IMR-90 (cell line): ENCODE data around the gene OR3A1. TPM values are rescaled to one million over a fixed set of nuclear protein-coding genes. Genes with fewer than 3 reads are reported as not detected.
"Not testable (repeated sequence)": the region's sequence is repeated elsewhere in the genome, so short reads cannot be mapped to it uniquely, and the experiment has no call there.

Source experiments
- ATAC-seq: fragments of 200-7000 bp; cut with Tn5 transposase; 2 replicates; pipeline ENCODE4 v1.9.1; 2020; ENCODE audit warnings: low read depth, mild to moderate bottlenecking, moderate library complexity
- BruUV-seq: library from RNA; stranded (reverse); fragments of 400-500 nt; replicated peaks from 2 replicates; lab custom pipeline; 2021; lab: Mats Ljungman, UMichigan
- CTCF ChIA-PET: fragments of 300-600 bp; formaldehyde crosslinking; extraction: SDS; loops from one replicate; lab custom pipeline; 2021; ENCODE audit warnings: antibody characterized with exemption; lab: Yijun Ruan, JAX
- POLR2A ChIA-PET: fragments of 300-600 bp; sonication (Branson Sonifier 250); formaldehyde crosslinking; loops from one replicate; lab custom pipeline; 2022; ENCODE audit warnings: antibody characterized with exemption; ENCODE audit not compliant: unreplicated experiment; lab: Charles Lee
- DNase-seq: peaks from one replicate; pipeline ENCODE4 v3.0.0; 2013
- H2AFZ ChIP-seq: replicated peaks from 2 replicates; pipeline ENCODE3; 2013; ENCODE audit warnings: low read length, mild to moderate bottlenecking; ENCODE audit not compliant: poor library complexity
- H2AK5ac ChIP-seq: 2 replicates; pipeline ENCODE4 v1.6.1; 2013; ENCODE audit warnings: low read depth, low read length, inconsistent platforms
- H2AK9ac ChIP-seq: replicated peaks from 2 replicates; pipeline ENCODE3; 2013; ENCODE audit warnings: mild to moderate bottlenecking, low read depth, low read length, moderate library complexity; ENCODE audit not compliant: poor library complexity
- H2BK120ac ChIP-seq: 2 replicates; pipeline ENCODE4 v1.6.1; 2013; ENCODE audit warnings: low read depth, low read length, inconsistent platforms
- H2BK15ac ChIP-seq: 3 replicates; pipeline ENCODE4 v1.6.1; 2013; ENCODE audit warnings: low read depth, low read length, inconsistent platforms
- H2BK20ac ChIP-seq: 2 replicates; pipeline ENCODE4 v1.6.1; 2013; ENCODE audit warnings: low read depth, mild to moderate bottlenecking, inconsistent platforms, low read length, moderate library complexity
- H2BK5ac ChIP-seq: 2 replicates; pipeline ENCODE4 v1.6.1; 2013; ENCODE audit warnings: mild to moderate bottlenecking, low read depth, low read length, inconsistent platforms; ENCODE audit not compliant: poor library complexity, severe bottlenecking
- H3K14ac ChIP-seq: replicated peaks from 2 replicates; pipeline ENCODE4 v1.6.1; 2013; ENCODE audit warnings: low read depth, low read length, inconsistent platforms
- H3K18ac ChIP-seq: 2 replicates; pipeline ENCODE4 v1.6.1; 2013; ENCODE audit warnings: low read depth, low read length, control low read depth
- H3K23ac ChIP-seq: 2 replicates; pipeline ENCODE4 v1.6.1; 2013; ENCODE audit warnings: low read depth, low read length, inconsistent platforms
- H3K27ac ChIP-seq: 2 replicates; pipeline ENCODE4 v1.5.1; 2013; ENCODE audit warnings: mild to moderate bottlenecking, control low read depth, low read length; ENCODE audit not compliant: insufficient read depth
- H3K27me3 ChIP-seq: 2 replicates; pipeline ENCODE4 v1.6.1; 2013; ENCODE audit warnings: low read length; ENCODE audit not compliant: control insufficient read depth, insufficient read depth
- H3K36me3 ChIP-seq: 2 replicates; pipeline ENCODE4 v1.6.1; 2013; ENCODE audit warnings: low read length, mixed read lengths; ENCODE audit not compliant: control insufficient read depth, insufficient read depth
- H3K4ac ChIP-seq: 2 replicates; pipeline ENCODE4 v1.6.1; 2013; ENCODE audit warnings: low read depth, low read length, inconsistent platforms
- H3K4me1 ChIP-seq: 2 replicates; pipeline ENCODE4 v1.6.1; 2013; ENCODE audit warnings: low read length, mixed read lengths; ENCODE audit not compliant: control insufficient read depth, insufficient read depth
- H3K4me2 ChIP-seq: 2 replicates; pipeline ENCODE4 v1.6.1; 2013; ENCODE audit warnings: low read depth, mild to moderate bottlenecking, control low read depth, low read length, moderate library complexity
- H3K4me3 ChIP-seq: 2 replicates; pipeline ENCODE4 v1.5.1; 2013; ENCODE audit warnings: low read depth, mild to moderate bottlenecking, control low read depth, low read length, moderate library complexity; ENCODE audit not compliant: insufficient read depth
- H3K56ac ChIP-seq: 2 replicates; pipeline ENCODE4 v1.6.1; 2013; ENCODE audit warnings: low read length, inconsistent platforms; ENCODE audit not compliant: insufficient read depth; ENCODE audit errors: extremely low read depth
- H3K79me1 ChIP-seq, 2 experiments: 2 replicates each; pipeline ENCODE4 v1.6.1; 2013; ENCODE audit warnings: low read length in 2 of 2, inconsistent platforms in 1 of 2, low read depth in 1 of 2
- H3K9ac ChIP-seq: 2 replicates; pipeline ENCODE4 v1.6.1; 2013; ENCODE audit warnings: low read depth, low read length, control low read depth
- H3K9me1 ChIP-seq: 2 replicates; pipeline ENCODE4 v1.6.1; 2013; ENCODE audit warnings: low read length, inconsistent platforms; ENCODE audit not compliant: insufficient read depth
- H3K9me3 ChIP-seq: 2 replicates; pipeline ENCODE4 v1.6.1; 2013; ENCODE audit warnings: low read length; ENCODE audit not compliant: control insufficient read depth, insufficient read depth
- H4K20me1 ChIP-seq: 2 replicates; pipeline ENCODE4 v1.6.1; 2013; ENCODE audit warnings: low read length, inconsistent platforms; ENCODE audit not compliant: insufficient read depth
- H4K5ac ChIP-seq: 2 replicates; pipeline ENCODE4 v1.6.1; 2013; ENCODE audit warnings: mild to moderate bottlenecking, low read depth, low read length, control low read depth
- H4K8ac ChIP-seq, 2 experiments: 2 replicates each; pipeline ENCODE4 v1.6.1; 2013; ENCODE audit warnings: low read depth in 2 of 2, low read length in 2 of 2, control low read depth in 1 of 2, inconsistent platforms in 1 of 2
- H4K91ac ChIP-seq: 2 replicates; pipeline ENCODE4 v1.6.1; 2013; ENCODE audit warnings: low read depth, low read length, inconsistent platforms; ENCODE audit not compliant: insufficient read depth
- WGBS, 2 experiments: methylation state at CpG; one replicate each; pipeline versions ENCODE4 v1.1.5 to v1.1.7; 2013; ENCODE audit warnings: missing lambda C conversion rate in 2 of 2; ENCODE audit not compliant: insufficient read length in 1 of 2; ENCODE audit errors: extremely low coverage in 2 of 2; 5-methylcytosine and 5-hydroxymethylcytosine counted together
- dilution Hi-C: fragments of 300-500 bp; cut with HindIII; formaldehyde crosslinking; loops from one replicate; pipeline ENCODE4 v1.14.3; 2018; ENCODE audit warnings: low sequenced_read_pairs; ENCODE audit not compliant: unreplicated experiment
- in situ Hi-C: fragments of 300-500 bp; cut with MboI; formaldehyde crosslinking; loops from 3 replicates; pipeline ENCODE4 v1.14.3; 2019; ENCODE audit warnings: low sequenced_read_pairs, inconsistent platforms, mixed read lengths
- intact Hi-C: fragments of 100-400 bp; cut with micrococcal nuclease; formaldehyde crosslinking; loops from 2 replicates; pipeline ENCODE4 v1.10.0; 2022
- polyA plus RNA-seq, 3 experiments: library from polyadenylated mRNA; depleted of rRNA; stranded (reverse); fragments of >200 nt; gene quantifications; 2 replicates each; pipeline ENCODE4 v1.2.3, GENCODE V29; 2012; ENCODE audit warnings: low replicate concordance in 1 of 3
- total RNA-seq: library from RNA; depleted of rRNA; stranded (reverse); fragments of >200 nt; gene quantifications from 2 replicates; pipeline ENCODE4 v1.2.3, GENCODE V29; 2012; rRNA removed

Gene OR3A1
- total and polyA plus RNA-seq, 2 of the 4 experiments (the other 2 are of a cell fraction), result not detected

GRCh38 chr17:3241044-3241443 is 57.1 kb downstream of the OR3A1 start:
- H3K9me3 ChIP-seq, DNase-seq, H2BK15ac ChIP-seq, H3K27ac ChIP-seq, H2BK120ac ChIP-seq, H2BK5ac ChIP-seq, H3K4me2 ChIP-seq, ATAC-seq, H2AK5ac ChIP-seq, H4K91ac ChIP-seq, H3K23ac ChIP-seq, H3K56ac ChIP-seq, in situ Hi-C loops, dilution Hi-C loops, H4K5ac ChIP-seq, H4K20me1 ChIP-seq, H2BK20ac ChIP-seq, H3K14ac ChIP-seq, H3K4ac ChIP-seq, POLR2A ChIA-PET, intact Hi-C loops, H3K4me1 ChIP-seq, BruUV-seq, H3K4me3 ChIP-seq, H2AFZ ChIP-seq, H3K27me3 ChIP-seq, H4K8ac ChIP-seq, H3K9ac ChIP-seq, H3K9me1 ChIP-seq, H3K18ac ChIP-seq, H2AK9ac ChIP-seq, H3K79me1 ChIP-seq, H3K36me3 ChIP-seq, CTCF ChIA-PET: not testable (repeated sequence)
- WGBS, 2 experiments, result no CpG with 5 or more reads among the region's 1 CpG

Other genes with a start within 250 kb of the OR3A1 start
- not detected in 2 replicates for gene OR1D5, start 234.8 kb downstream of the OR3A1 start, total RNA-seq
- not detected in 2 replicates for gene OR1D5, start 234.8 kb downstream of the OR3A1 start, polyA plus RNA-seq (2012; rRNA removed)
- not detected in 2 replicates for gene OR1D2, start 193.9 kb downstream of the OR3A1 start, total RNA-seq
- gene OR1D2, start 193.9 kb downstream of the OR3A1 start, polyA plus RNA-seq (2012; rRNA removed), result not detected in 2 replicates
- gene OR1G1, start 170.8 kb downstream of the OR3A1 start, total RNA-seq, result not detected in 2 replicates
- not detected in 2 replicates for gene OR1G1, start 170.8 kb downstream of the OR3A1 start, polyA plus RNA-seq (2012; rRNA removed)
- gene OR1A2, start 100.8 kb downstream of the OR3A1 start, total RNA-seq, result not detected in 2 replicates
- gene OR1A2, start 100.8 kb downstream of the OR3A1 start, polyA plus RNA-seq (2012; rRNA removed), result not detected in 2 replicates
- gene OR1A1, start 90.7 kb downstream of the OR3A1 start, total RNA-seq, result not detected in 2 replicates
- not detected in 2 replicates for gene OR1A1, start 90.7 kb downstream of the OR3A1 start, polyA plus RNA-seq (2012; rRNA removed)
- gene OR3A2, start 87.9 kb upstream of the OR3A1 start, total RNA-seq, result not detected in 2 replicates
- not detected in 2 replicates for gene OR3A2, start 87.9 kb upstream of the OR3A1 start, polyA plus RNA-seq (2012; rRNA removed)
- not detected in 2 replicates for gene OR1E1, start 100.0 kb upstream of the OR3A1 start, total RNA-seq
- gene OR1E1, start 100.0 kb upstream of the OR3A1 start, polyA plus RNA-seq (2012; rRNA removed), result not detected in 2 replicates
- not detected in 2 replicates for gene OR3A3, start 113.0 kb upstream of the OR3A1 start, total RNA-seq
- not detected in 2 replicates for gene OR3A3, start 113.0 kb upstream of the OR3A1 start, polyA plus RNA-seq (2012; rRNA removed)
- not detected in 2 replicates for gene OR1E2, start 135.5 kb upstream of the OR3A1 start, total RNA-seq
- gene OR1E2, start 135.5 kb upstream of the OR3A1 start, polyA plus RNA-seq (2012; rRNA removed), result not detected in 2 replicates
- 0.18 and 0.28 TPM in 2 replicates for gene SPATA22, start 173.5 kb upstream of the OR3A1 start, total RNA-seq
- gene SPATA22, start 173.5 kb upstream of the OR3A1 start, polyA plus RNA-seq (2012; rRNA removed), result 0.23 and 0.29 TPM in 2 replicates
- not detected in 2 replicates for gene ASPA, start 177.6 kb upstream of the OR3A1 start, total RNA-seq
- 0.02 TPM in 1 of 2 replicates, not detected in the other for gene ASPA, start 177.6 kb upstream of the OR3A1 start, polyA plus RNA-seq (2012; rRNA removed)